Dermis microvascular lymphatic vessel endothelial cell (primary cell): Measurements from ENCODE around the gene ATOH8. TPM values are rescaled to one million over a fixed set of nuclear protein-coding genes. Genes with fewer than 3 reads are reported as not detected.

ENCODE experiments used
- DNase-seq, 2 donors: peaks; one replicate each; pipeline versions ENCODE4 v3.0.0 to v3.0.0-alpha.2; 2010; ENCODE audit warnings: low read depth in 2 of 2
- total RNA-seq: library from RNA; depleted of rRNA; stranded (reverse); fragments of >200 nt; gene quantifications from 2 replicates; pipeline ENCODE4 v1.2.1, GENCODE V29; 2014

ATOH8 gene
- total RNA-seq, 1 donor from 2014 or later, result 13.1 TPM

GRCh38 chr2:85736456-85737355 lies 17.1 kb upstream of the ATOH8 start:
- no peak for DNase-seq

GRCh38 chr2:85737481-85737880 lies 16.3 kb upstream of the ATOH8 start:
- DNase-seq, result peak in 1 of 2 donors; percentile 41

- DNase-seq, result no peak
These were observed 15.8 kb upstream of the ATOH8 start for GRCh38 chr2:85737961-85738360.

GRCh38 chr2:85740193-85740592 lies 13.6 kb upstream of the ATOH8 start:
- DNase-seq, result no peak

- no peak for DNase-seq
These were observed 12.5 kb upstream of the ATOH8 start for GRCh38 chr2:85741211-85741832.

- peak; percentile 77 to 88 for DNase-seq
These were observed 11.8 kb upstream of the ATOH8 start for GRCh38 chr2:85741833-85742455.

- DNase-seq, result peak in 1 of 2 donors; percentile 57
These were observed 10.3 kb upstream of the ATOH8 start for GRCh38 chr2:85743304-85743978.

GRCh38 chr2:85744055-85744454 lies 9.7 kb upstream of the ATOH8 start:
- no peak for DNase-seq

- DNase-seq, result no peak
These were observed 8.8 kb upstream of the ATOH8 start for GRCh38 chr2:85744741-85745601.

GRCh38 chr2:85745619-85746018 lies 8.2 kb upstream of the ATOH8 start:
- no peak for DNase-seq

- no peak for DNase-seq
These were observed 7.3 kb upstream of the ATOH8 start for GRCh38 chr2:85746321-85747004.

- no peak for DNase-seq
These were observed 6.3 kb upstream of the ATOH8 start for GRCh38 chr2:85747441-85747840.

GRCh38 chr2:85748039-85748734 lies 5.6 kb upstream of the ATOH8 start:
- no peak for DNase-seq

- DNase-seq, result no peak
These were observed 4.6 kb upstream of the ATOH8 start for GRCh38 chr2:85748985-85749875.

GRCh38 chr2:85750587-85751575 lies 2.9 kb upstream of the ATOH8 start:
- DNase-seq, result peak; percentile 35 to 71

- no peak for DNase-seq
These were observed 2.2 kb upstream of the ATOH8 start for GRCh38 chr2:85751627-85752026.

GRCh38 chr2:85753035-85753524 lies 711 bp upstream of the ATOH8 start:
- DNase-seq, result no peak
